ENCODE results near the gene GLYATL1.

- TF ChIP-seq CTCF (IDR thresholded peaks at IDR 0.05) (no peak), POLR2AphosphoS5 (IDR thresholded peaks at IDR 0.05) (no peak), POLR2A (IDR thresholded peaks at IDR 0.05) (no peak)
These were observed 33.4 kb upstream of the GLYATL1 start for GRCh38 chr11:58905721-58906547.
